GM23338 (cell line): Measurements from ENCODE around the gene CNTNAP5. TPM values are rescaled to one million over a fixed set of nuclear protein-coding genes. Genes with fewer than 3 reads are reported as not detected.

Experiments used
- ETS1 ChIP-seq: IDR thresholded peaks from 2 replicates; pipeline ENCODE4 v1.6.1; 2016; ENCODE audit warnings: antibody characterized with exemption
- REST ChIP-seq: IDR thresholded peaks from one replicate; pipeline ENCODE4 v1.6.1; 2018; ENCODE audit warnings: antibody characterized with exemption; ENCODE audit not compliant: unreplicated experiment
- STAT1 ChIP-seq: IDR thresholded peaks from one replicate; pipeline ENCODE4 v1.6.1; 2016; ENCODE audit warnings: antibody characterized with exemption; ENCODE audit not compliant: unreplicated experiment
- ZNF114 ChIP-seq: fragments of 250-450 bp; sonication (Bioruptor Pico); IDR thresholded peaks from 2 replicates; pipeline ENCODE4 v1.5.0; 2020; ENCODE audit warnings: mild to moderate bottlenecking, moderate library complexity
- ZNF462 ChIP-seq: fragments of 250-450 bp; sonication (Bioruptor Pico); IDR thresholded peaks from 2 replicates; pipeline ENCODE4 v1.5.0; 2020; ENCODE audit warnings: mild to moderate bottlenecking, moderate library complexity
- polyA plus RNA-seq: library from polyadenylated mRNA; unstranded; fragments of >200 nt; fragmentation: Nextera tagmentation; extraction: Ambion mirVana; gene quantifications from 2 replicates; pipeline ENCODE4 v1.2.1, GENCODE V29; 2016
- total RNA-seq: library from RNA; depleted of rRNA; stranded (reverse); fragments of >200 nt; shearing (Covaris generic); gene quantifications from 2 replicates; pipeline ENCODE4 v1.2.3, GENCODE V29; 2014

Gene CNTNAP5
- total and polyA plus RNA-seq, 2 experiments from 2014 or later, result 0.49 to 0.50 TPM

- TF ChIP-seq ZNF462 (no peak), ZNF114 (no peak), REST (no peak), STAT1 (no peak), ETS1 (no peak)
Observed at GRCh38 chr2:124121760-124122275, 96.7 kb downstream of the CNTNAP5 start (continued).
